ENCODE results near the gene VAV1.

- TF ChIP-seq FOSL1 (IDR thresholded peaks at IDR 0.05; ENCODE audit: insufficient read depth, low read depth, low read length) (no peak), CTCF (IDR thresholded peaks at IDR 0.05; ENCODE audit: control extremely low read depth in 1 of 3, insufficient read depth in 1 of 3, low read depth in 1 of 3, low read length in 3 of 3) (no peak), SIN3A (conservative IDR thresholded peaks at IDR 0.05 in 1 of 2, IDR thresholded peaks at IDR 0.05 in 1 of 2; ENCODE audit: low read depth in 1 of 2, low read length in 2 of 2) (no peak), MAX (IDR thresholded peaks at IDR 0.05) (no peak)
These were observed 93.3 kb downstream of the VAV1 start for GRCh38 chr19:6865849-6866248.

Data from H1 (cell line).